ENCODE results near the gene FBXW11. TPM values are rescaled to one million over a fixed set of nuclear protein-coding genes. Genes with fewer than 3 reads are reported as not detected.

The FBXW11 gene
- total RNA-seq, 2 donors from 2014 or later, result 25.9 to 35.5 TPM

DNA sequence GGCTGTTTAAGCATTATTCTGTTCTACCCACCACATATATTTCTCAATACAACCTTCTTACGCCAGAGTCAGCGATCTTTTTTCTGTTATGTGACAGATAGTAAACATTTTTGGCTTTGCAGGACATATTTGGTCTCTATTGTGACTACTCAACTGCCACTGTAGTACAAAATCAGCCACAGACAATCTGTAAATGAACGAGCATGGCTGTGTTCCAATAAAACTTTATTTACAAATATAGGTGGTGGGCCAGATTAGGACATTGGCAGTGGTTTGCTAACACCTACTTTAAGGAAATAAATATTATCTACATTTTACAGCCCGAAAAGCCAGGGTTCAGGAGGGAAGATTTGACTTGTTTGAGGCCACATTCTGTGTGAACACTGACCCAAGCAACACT is 40.2 kb upstream of the FBXW11 start:
- no peaks in the 10 kb centered on the region for H3K9me3 ChIP-seq
- intact Hi-C loops (cut with DNase I), result no loop called here
- no peaks in the 10 kb centered on the region for H3K27me3 ChIP-seq
- H3K9ac ChIP-seq (ENCODE audit: low read depth in 2 of 2, low read length in 2 of 2), result no peak overlapping the region
- H3K4me3 ChIP-seq, result no peak overlapping the region
- H3K27ac ChIP-seq, result no peak overlapping the region
- no peaks in the 10 kb centered on the region for H3K4me1 ChIP-seq
- DNase-seq, result no peak
- H3K36me3 ChIP-seq, result peaks cover 4% of the 10 kb centered on the region
- TF ChIP-seq, protein P1, sequence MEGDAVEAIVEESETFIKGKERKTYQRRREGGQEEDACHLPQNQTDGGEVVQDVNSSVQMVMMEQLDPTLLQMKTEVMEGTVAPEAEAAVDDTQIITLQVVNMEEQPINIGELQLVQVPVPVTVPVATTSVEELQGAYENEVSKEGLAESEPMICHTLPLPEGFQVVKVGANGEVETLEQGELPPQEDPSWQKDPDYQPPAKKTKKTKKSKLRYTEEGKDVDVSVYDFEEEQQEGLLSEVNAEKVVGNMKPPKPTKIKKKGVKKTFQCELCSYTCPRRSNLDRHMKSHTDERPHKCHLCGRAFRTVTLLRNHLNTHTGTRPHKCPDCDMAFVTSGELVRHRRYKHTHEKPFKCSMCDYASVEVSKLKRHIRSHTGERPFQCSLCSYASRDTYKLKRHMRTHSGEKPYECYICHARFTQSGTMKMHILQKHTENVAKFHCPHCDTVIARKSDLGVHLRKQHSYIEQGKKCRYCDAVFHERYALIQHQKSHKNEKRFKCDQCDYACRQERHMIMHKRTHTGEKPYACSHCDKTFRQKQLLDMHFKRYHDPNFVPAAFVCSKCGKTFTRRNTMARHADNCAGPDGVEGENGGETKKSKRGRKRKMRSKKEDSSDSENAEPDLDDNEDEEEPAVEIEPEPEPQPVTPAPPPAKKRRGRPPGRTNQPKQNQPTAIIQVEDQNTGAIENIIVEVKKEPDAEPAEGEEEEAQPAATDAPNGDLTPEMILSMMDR (IDR thresholded peaks at IDR 0.05), result no peak

DNA sequence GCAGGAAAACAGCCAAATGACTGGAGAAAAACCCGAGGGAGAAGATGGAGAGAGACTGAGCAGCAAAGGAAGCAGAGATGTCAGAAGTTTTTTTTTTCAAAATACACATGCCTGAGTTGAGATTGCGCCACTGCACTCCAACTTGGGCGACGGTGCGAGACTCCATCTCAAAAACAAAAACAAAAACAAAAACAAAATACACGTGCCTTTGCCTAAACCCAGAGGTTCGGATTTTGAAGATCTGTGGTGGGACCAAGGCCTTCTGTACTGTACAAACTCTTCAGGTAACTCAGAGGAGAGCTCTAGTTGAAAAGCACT is 38.8 kb upstream of the FBXW11 start:
- Histone ChIP-seq H3K27me3 (no peaks in the 10 kb centered on the region), H3K36me3 (peaks cover 3% of the 10 kb centered on the region), H3K9ac (ENCODE audit: low read depth in 2 of 2, low read length in 2 of 2) (no peak overlapping the region), H3K27ac (no peak overlapping the region), H3K9me3 (no peaks in the 10 kb centered on the region), H3K4me1 (no peaks in the 10 kb centered on the region), H3K4me3 (no peak overlapping the region)
- no peak for DNase-seq
- intact Hi-C loops (cut with DNase I), result no loop called here
- TF ChIP-seq, protein P1 (IDR thresholded peaks at IDR 0.05), result no peak

DNA sequence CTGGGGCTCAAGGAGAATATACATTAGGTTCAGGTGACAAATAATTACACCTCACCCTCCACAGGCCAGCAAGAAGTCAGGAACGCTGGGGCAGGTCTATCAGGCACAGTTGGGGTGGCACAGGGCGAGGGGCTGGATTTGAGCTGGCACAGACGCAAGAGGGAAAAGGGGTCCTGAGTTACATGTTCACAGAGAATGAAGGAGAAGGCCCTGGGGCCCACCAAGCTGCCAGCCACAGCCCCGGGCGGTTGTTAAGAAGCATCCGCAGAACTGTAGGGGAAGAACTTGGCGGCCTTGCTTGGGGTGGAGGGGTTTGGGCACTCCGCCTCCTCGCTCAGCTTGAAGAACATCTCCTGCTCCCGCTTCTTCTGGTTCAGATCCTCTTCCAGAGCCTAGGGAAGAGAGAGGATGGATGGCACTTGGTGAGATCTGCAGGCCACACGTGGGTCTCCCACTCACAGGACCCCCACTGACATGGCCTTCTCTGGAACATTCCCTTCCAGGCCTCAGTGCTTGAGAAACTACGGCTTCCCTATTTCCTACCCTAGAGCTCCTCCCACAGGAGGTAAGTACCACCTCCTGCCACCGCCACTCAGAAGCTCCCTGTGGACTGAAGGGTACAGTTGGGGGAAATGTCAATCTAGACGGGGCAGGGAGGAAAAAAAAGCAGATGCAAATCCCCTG is 38.3 kb upstream of the FBXW11 start:
- intact Hi-C loops (cut with DNase I), result loop anchor here (5.0 kb wide), 1 partner anchor 622 kb away; no protein-coding TSS in a partner anchor
- Histone ChIP-seq H3K9me3 (no peaks in the 10 kb centered on the region), H3K9ac (ENCODE audit: low read depth in 2 of 2, low read length in 2 of 2) (no peak overlapping the region), H3K36me3 (no peaks in the 10 kb centered on the region), H3K4me3 (no peak overlapping the region), H3K27me3 (no peaks in the 10 kb centered on the region), H3K27ac (no peak overlapping the region), H3K4me1 (no peaks in the 10 kb centered on the region)
- TF ChIP-seq, protein P1 (IDR thresholded peaks at IDR 0.05), result no peak
- DNase-seq, result no peak

DNA sequence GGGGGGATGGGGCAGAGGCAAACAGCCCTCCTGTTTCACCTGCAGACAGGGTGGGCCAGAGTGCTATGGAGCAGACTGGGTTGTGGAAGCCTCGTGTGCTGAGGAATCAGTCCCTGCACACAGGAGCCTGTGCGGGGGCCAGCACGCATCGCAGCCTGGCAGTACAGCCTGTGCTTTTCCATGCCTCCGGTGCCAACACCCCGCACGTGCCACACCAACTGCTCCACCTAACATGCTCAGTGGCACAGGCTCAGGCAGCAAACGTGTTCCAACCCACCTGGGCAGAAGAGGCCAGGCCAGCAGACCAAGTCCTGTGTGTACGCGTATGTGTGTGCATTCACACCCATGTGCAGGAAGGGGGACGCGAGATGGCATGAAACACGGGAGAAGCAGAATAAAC is 37.4 kb upstream of the FBXW11 start:
- Histone ChIP-seq H3K9ac (ENCODE audit: low read depth in 2 of 2, low read length in 2 of 2) (no peak overlapping the region), H3K27ac (no peak overlapping the region), H3K9me3 (no peaks in the 10 kb centered on the region), H3K36me3 (no peaks in the 10 kb centered on the region), H3K4me1 (no peaks in the 10 kb centered on the region), H3K4me3 (no peak overlapping the region), H3K27me3 (no peaks in the 10 kb centered on the region)
- no peak for DNase-seq
- TF ChIP-seq, protein P1 (IDR thresholded peaks at IDR 0.05), result no peak
- intact Hi-C loops (cut with DNase I), result loop anchor here (5.0 kb wide), 1 partner anchor 622 kb away; no protein-coding TSS in a partner anchor

DNA sequence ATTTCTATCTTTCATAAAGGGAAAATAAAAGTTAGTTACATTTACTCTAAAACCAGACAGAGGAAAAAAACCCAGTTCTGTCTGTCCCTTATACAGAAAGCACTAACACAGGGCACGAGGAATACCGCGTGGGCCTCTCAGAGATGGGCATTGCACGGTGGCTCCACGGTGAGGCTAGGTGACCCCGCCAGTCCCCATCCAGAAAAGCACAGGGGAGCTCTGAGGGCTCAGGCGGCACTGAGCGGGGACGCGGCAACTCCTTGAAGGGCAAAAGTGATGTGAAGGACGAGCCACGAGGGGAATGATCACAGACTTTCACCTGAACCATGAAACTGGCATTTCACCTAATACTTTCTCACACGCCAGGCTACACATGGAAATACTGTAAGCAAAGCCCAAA is 35.7 kb upstream of the FBXW11 start:
- Histone ChIP-seq H3K9me3 (no peaks in the 10 kb centered on the region), H3K27me3 (no peaks in the 10 kb centered on the region), H3K27ac (no peak overlapping the region), H3K9ac (ENCODE audit: low read depth in 2 of 2, low read length in 2 of 2) (no peak overlapping the region), H3K36me3 (no peaks in the 10 kb centered on the region), H3K4me1 (no peaks in the 10 kb centered on the region), H3K4me3 (no peak overlapping the region)
- intact Hi-C loops (cut with DNase I), result loop anchor here (5.0 kb wide), 1 partner anchor 620 kb away; no protein-coding TSS in a partner anchor
- no peak for DNase-seq
- TF ChIP-seq, protein P1 (IDR thresholded peaks at IDR 0.05), result no peak

Measured in colonic mucosa (tissue), 4 donors.